Activated naive CD4-positive, alpha-beta T cell treated with Interleukin-2 at 50 U/mL for 16 hours (primary cell): ENCODE measurements around the gene CYFIP2.
"Not testable (repeated sequence)": the region's sequence is repeated elsewhere in the genome, so short reads cannot be mapped to it uniquely, and the experiment has no call there.

Source experiments
- DNase-seq: peaks from one replicate; pipeline ENCODE4 v3.0.0-alpha.2; 2020

CYFIP2 gene

GRCh38 chr5:157265714-157266285, at the start of gene CYFIP2:
Gene CYFIP2 (plus strand): TSS chr5:157266123. CDS start chr5:157285362, 19,239 bp downstream.
- peak; percentile 83 for DNase-seq

GRCh38 chr5:157216391-157217142, 49.4 kb upstream of the CYFIP2 start:
- no peak for DNase-seq

GRCh38 chr5:157217289-157218024, 48.5 kb upstream of the CYFIP2 start:
- peak; percentile 76 for DNase-seq

- DNase-seq, result peak; percentile 41
These were observed 46.2 kb upstream of the CYFIP2 start for GRCh38 chr5:157219491-157220271.

- DNase-seq, result no peak
These were observed 44.0 kb upstream of the CYFIP2 start for GRCh38 chr5:157221959-157222358.

- DNase-seq, result peak; percentile 75
These were observed 43.3 kb upstream of the CYFIP2 start for GRCh38 chr5:157222506-157223230.

- DNase-seq, result no peak
These were observed 40.2 kb upstream of the CYFIP2 start for GRCh38 chr5:157225469-157226422.

- no peak for DNase-seq
These were observed 35.3 kb upstream of the CYFIP2 start for GRCh38 chr5:157230610-157231009.

GRCh38 chr5:157232706-157233105, 33.2 kb upstream of the CYFIP2 start:
- no peak for DNase-seq

GRCh38 chr5:157233515-157233914, 32.4 kb upstream of the CYFIP2 start:
- DNase-seq, result no peak

- no peak for DNase-seq
These were observed 29.5 kb upstream of the CYFIP2 start for GRCh38 chr5:157236423-157236822.

GRCh38 chr5:157241483-157241882, 24.4 kb upstream of the CYFIP2 start:
- no peak for DNase-seq

- DNase-seq, result not testable (repeated sequence)
These were observed 21.2 kb upstream of the CYFIP2 start for GRCh38 chr5:157244704-157245103.

- no peak for DNase-seq
These were observed 20.4 kb upstream of the CYFIP2 start for GRCh38 chr5:157245476-157245875.

- no peak for DNase-seq
These were observed 20.0 kb upstream of the CYFIP2 start for GRCh38 chr5:157245886-157246285.

GRCh38 chr5:157247267-157247666, 18.7 kb upstream of the CYFIP2 start:
- DNase-seq, result peak; percentile 47

GRCh38 chr5:157248821-157249470, 17.0 kb upstream of the CYFIP2 start:
- DNase-seq, result no peak

GRCh38 chr5:157252711-157253465, 13.0 kb upstream of the CYFIP2 start:
- peak; percentile 64 for DNase-seq

- DNase-seq, result no peak
These were observed 12.4 kb upstream of the CYFIP2 start for GRCh38 chr5:157253547-157253946.

GRCh38 chr5:157258450-157258849, 7.5 kb upstream of the CYFIP2 start:
- no peak for DNase-seq
